HepG2 (cell line): ENCODE measurements around the gene TSSK6.

Experiments used
- ZNF18 ChIP-seq: sonication (generic); formaldehyde crosslinking; IDR thresholded peaks from 2 replicates; pipeline ENCODE4 v1.8.0; 2022; ENCODE audit warnings: mild to moderate bottlenecking, missing genetic modification reagents; ENCODE audit not compliant: insufficient replicate concordance
- ZNF24 ChIP-seq: fragments of 450-650 bp; IDR thresholded peaks from 2 replicates; pipeline ENCODE4 v1.6.1; 2017; ENCODE audit warnings: antibody characterized with exemption, mild to moderate bottlenecking
- TF ChIP-seq, protein P1 (sequence below): sonication (generic); formaldehyde crosslinking; IDR thresholded peaks from 2 replicates; pipeline ENCODE4 v1.5.0; 2020; ENCODE audit warnings: mild to moderate bottlenecking, missing genetic modification reagents, moderate library complexity

GRCh38 chr19:19487950-19488874 lies 27.1 kb downstream of the TSSK6 start:
- TF ChIP-seq ZNF24 (peak; percentile 76; the same call in 1 of the 2 replicates), ZNF18 (CRISPR knock-in tag) (no peak)
- TF ChIP-seq, protein P1, sequence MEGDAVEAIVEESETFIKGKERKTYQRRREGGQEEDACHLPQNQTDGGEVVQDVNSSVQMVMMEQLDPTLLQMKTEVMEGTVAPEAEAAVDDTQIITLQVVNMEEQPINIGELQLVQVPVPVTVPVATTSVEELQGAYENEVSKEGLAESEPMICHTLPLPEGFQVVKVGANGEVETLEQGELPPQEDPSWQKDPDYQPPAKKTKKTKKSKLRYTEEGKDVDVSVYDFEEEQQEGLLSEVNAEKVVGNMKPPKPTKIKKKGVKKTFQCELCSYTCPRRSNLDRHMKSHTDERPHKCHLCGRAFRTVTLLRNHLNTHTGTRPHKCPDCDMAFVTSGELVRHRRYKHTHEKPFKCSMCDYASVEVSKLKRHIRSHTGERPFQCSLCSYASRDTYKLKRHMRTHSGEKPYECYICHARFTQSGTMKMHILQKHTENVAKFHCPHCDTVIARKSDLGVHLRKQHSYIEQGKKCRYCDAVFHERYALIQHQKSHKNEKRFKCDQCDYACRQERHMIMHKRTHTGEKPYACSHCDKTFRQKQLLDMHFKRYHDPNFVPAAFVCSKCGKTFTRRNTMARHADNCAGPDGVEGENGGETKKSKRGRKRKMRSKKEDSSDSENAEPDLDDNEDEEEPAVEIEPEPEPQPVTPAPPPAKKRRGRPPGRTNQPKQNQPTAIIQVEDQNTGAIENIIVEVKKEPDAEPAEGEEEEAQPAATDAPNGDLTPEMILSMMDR: no peak
